DOHH2 (cell line): Measurements from ENCODE around the gene IDH3B.

Experiments
- CTCF ChIP-seq: fragments of 200-600 bp; sonication (generic); IDR thresholded peaks from one replicate; pipeline ENCODE4 v1.5.1; 2014; ENCODE audit warnings: antibody characterized with exemption, mild to moderate bottlenecking, low read depth, low read length; ENCODE audit not compliant: poor library complexity, severe bottlenecking
- EZH2phosphoT487 ChIP-seq: fragments of 200-600 bp; sonication (generic); IDR thresholded peaks from 2 replicates; pipeline ENCODE4 v1.6.1; 2017; ENCODE audit warnings: borderline replicate concordance, mild to moderate bottlenecking, antibody characterized with exemption, low read length, moderate library complexity, mixed read lengths

- no peak for TF ChIP-seq CTCF
- no peak for TF ChIP-seq EZH2phosphoT487
Observed at GRCh38 chr20:2695206-2695983, 31.4 kb upstream of the IDH3B start.
